ENCODE measurements around the gene SMIM26.

The SMIM26 gene

GRCh38 chr20:18527339-18527738, 39.9 kb upstream of the SMIM26 start:
- Histone ChIP-seq H3K56ac (ENCODE audit: low read length) (no peak overlapping the region), H3K27me3 (ENCODE audit: insufficient read depth, low read length, poor library complexity) (no peaks in the 10 kb centered on the region), H2BK120ac (ENCODE audit: low read depth, low read length) (no peak overlapping the region), H3K18ac (ENCODE audit: low read length) (no peak overlapping the region), H2BK5ac (ENCODE audit: low read length) (no peak overlapping the region), H3K4me2 (ENCODE audit: low read length) (no peak overlapping the region), H4K8ac (ENCODE audit: low read depth, low read length) (no peak overlapping the region), H3K36me3 (ENCODE audit: control insufficient read depth, insufficient read depth, low read length) (peaks cover 17% of the 10 kb centered on the region), H2BK15ac (replicated peaks; ENCODE audit: low read depth) (no peak overlapping the region), H3K23ac (ENCODE audit: low read length) (no peak overlapping the region), H3K4me3 (ENCODE audit: low read length) (no peak overlapping the region), H2AK5ac (ENCODE audit: low read length) (no peak overlapping the region), H3K4me1 (ENCODE audit: control insufficient read depth, low read depth, low read length) (no peaks in the 10 kb centered on the region), H3K4ac (ENCODE audit: low read depth, low read length) (no peak overlapping the region), H3K79me1 (ENCODE audit: low read length) (no peaks in the 10 kb centered on the region), H3K27ac (ENCODE audit: low read depth, low read length) (no peak overlapping the region), H4K5ac (ENCODE audit: low read length) (no peak overlapping the region), H3K79me2 (ENCODE audit: control insufficient read depth, insufficient read depth, low read length) (no peaks in the 10 kb centered on the region), H3K9ac (ENCODE audit: low read length) (no peak overlapping the region)
- DNase-seq, result no peak
- no CpG with 5 or more reads among the region's 2 CpGs for WGBS (ENCODE audit: extremely low coverage, insufficient coverage, low lambda C conversion rate)

DNA sequence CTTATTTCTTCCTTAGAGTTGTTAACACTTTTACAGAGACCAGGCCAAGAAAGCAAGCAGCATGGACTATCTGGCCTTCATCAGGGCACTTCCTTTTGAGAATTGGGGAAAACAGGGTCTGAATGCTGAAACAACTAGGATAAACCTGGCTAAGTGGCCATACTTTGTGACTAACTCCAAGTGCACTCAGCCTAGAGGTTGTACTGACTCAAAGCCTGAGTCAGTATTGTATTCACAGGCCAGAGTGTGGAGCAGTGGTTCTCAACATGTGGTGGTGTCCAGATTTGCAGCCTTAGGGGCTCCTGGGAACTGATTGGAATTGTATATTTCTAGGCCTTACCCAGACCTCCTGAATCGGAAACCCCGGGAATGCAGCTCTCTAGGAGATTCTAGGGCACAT, 39.4 kb upstream of the SMIM26 start:
- Histone ChIP-seq H3K27ac (ENCODE audit: low read depth, low read length) (no peak overlapping the region), H3K56ac (ENCODE audit: low read length) (no peak overlapping the region), H3K36me3 (ENCODE audit: control insufficient read depth, insufficient read depth, low read length) (peaks cover 17% of the 10 kb centered on the region), H3K4me1 (ENCODE audit: control insufficient read depth, low read depth, low read length) (no peaks in the 10 kb centered on the region), H3K9ac (ENCODE audit: low read length) (no peak overlapping the region), H3K4me3 (ENCODE audit: low read length) (no peak overlapping the region), H2AK5ac (ENCODE audit: low read length) (no peak overlapping the region), H3K4me2 (ENCODE audit: low read length) (no peak overlapping the region), H3K18ac (ENCODE audit: low read length) (no peak overlapping the region), H3K27me3 (ENCODE audit: insufficient read depth, low read length, poor library complexity) (no peaks in the 10 kb centered on the region), H2BK120ac (ENCODE audit: low read depth, low read length) (no peak overlapping the region), H2BK5ac (ENCODE audit: low read length) (no peak overlapping the region), H4K5ac (ENCODE audit: low read length) (no peak overlapping the region), H2BK15ac (replicated peaks; ENCODE audit: low read depth) (no peak overlapping the region), H3K4ac (ENCODE audit: low read depth, low read length) (no peak overlapping the region), H3K79me1 (ENCODE audit: low read length) (no peaks in the 10 kb centered on the region), H3K79me2 (ENCODE audit: control insufficient read depth, insufficient read depth, low read length) (no peaks in the 10 kb centered on the region), H3K23ac (ENCODE audit: low read length) (no peak overlapping the region), H4K8ac (ENCODE audit: low read depth, low read length) (no peak overlapping the region)
- no CpG with 5 or more reads among the region's 2 CpGs for WGBS (ENCODE audit: extremely low coverage, insufficient coverage, low lambda C conversion rate)
- DNase-seq, result no peak

DNA sequence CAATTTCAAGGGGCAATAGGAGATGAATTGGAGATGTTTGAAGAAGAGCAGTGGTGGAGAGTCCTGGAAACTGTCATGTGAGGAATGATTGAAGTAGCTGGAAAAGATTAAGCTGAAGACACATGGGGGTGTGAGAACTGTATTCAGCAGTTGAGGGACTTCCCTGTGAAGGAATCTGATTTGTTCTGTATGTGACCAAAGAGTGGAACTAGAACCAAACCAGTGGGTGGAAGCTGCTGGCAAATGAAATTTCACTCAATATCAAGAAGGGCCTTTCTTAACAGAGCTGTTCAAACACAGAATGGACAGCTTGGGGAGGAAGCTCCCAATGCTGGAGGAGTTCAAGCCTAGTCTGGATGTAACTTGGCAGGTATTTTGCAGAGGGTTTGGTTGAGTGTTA, 38.2 kb upstream of the SMIM26 start:
- no peaks in the 10 kb centered on the region for H3K79me1 ChIP-seq (ENCODE audit: low read length)
- no peaks in the 10 kb centered on the region for H3K4me1 ChIP-seq (ENCODE audit: control insufficient read depth, low read depth, low read length)
- H3K23ac ChIP-seq (ENCODE audit: low read length), result no peak overlapping the region
- H3K9ac ChIP-seq (ENCODE audit: low read length), result no peak overlapping the region
- no peak overlapping the region for H2AK5ac ChIP-seq (ENCODE audit: low read length)
- no peak overlapping the region for H3K56ac ChIP-seq (ENCODE audit: low read length)
- no peaks in the 10 kb centered on the region for H3K79me2 ChIP-seq (ENCODE audit: control insufficient read depth, insufficient read depth, low read length)
- no peak overlapping the region for H3K4me2 ChIP-seq (ENCODE audit: low read length)
- H3K27me3 ChIP-seq (ENCODE audit: insufficient read depth, low read length, poor library complexity), result no peaks in the 10 kb centered on the region
- H3K36me3 ChIP-seq (ENCODE audit: control insufficient read depth, insufficient read depth, low read length), result peaks cover 19% of the 10 kb centered on the region
- H2BK5ac ChIP-seq (ENCODE audit: low read length), result no peak overlapping the region
- no peak overlapping the region for H2BK15ac ChIP-seq (replicated peaks; ENCODE audit: low read depth)
- no peak overlapping the region for H4K5ac ChIP-seq (ENCODE audit: low read length)
- H2BK120ac ChIP-seq (ENCODE audit: low read depth, low read length), result no peak overlapping the region
- H4K8ac ChIP-seq (ENCODE audit: low read depth, low read length), result no peak overlapping the region
- no peak for DNase-seq
- H3K4ac ChIP-seq (ENCODE audit: low read depth, low read length), result no peak overlapping the region
- H3K27ac ChIP-seq (ENCODE audit: low read depth, low read length), result no peak overlapping the region
- no peak overlapping the region for H3K18ac ChIP-seq (ENCODE audit: low read length)
- H3K4me3 ChIP-seq (ENCODE audit: low read length), result no peak overlapping the region

- H3K4me3 ChIP-seq (ENCODE audit: low read length), result no peak overlapping the region
- H3K79me2 ChIP-seq (ENCODE audit: control insufficient read depth, insufficient read depth, low read length), result no peaks in the 10 kb centered on the region
- H3K27ac ChIP-seq (ENCODE audit: low read depth, low read length), result no peak overlapping the region
- no peak overlapping the region for H3K4me2 ChIP-seq (ENCODE audit: low read length)
- H2BK120ac ChIP-seq (ENCODE audit: low read depth, low read length), result no peak overlapping the region
- H3K4ac ChIP-seq (ENCODE audit: low read depth, low read length), result no peak overlapping the region
- peaks cover 15% of the 10 kb centered on the region for H3K36me3 ChIP-seq (ENCODE audit: control insufficient read depth, insufficient read depth, low read length)
- no peaks in the 10 kb centered on the region for H3K4me1 ChIP-seq (ENCODE audit: control insufficient read depth, low read depth, low read length)
- no peak for DNase-seq
- no peaks in the 10 kb centered on the region for H3K79me1 ChIP-seq (ENCODE audit: low read length)
- H2AK5ac ChIP-seq (ENCODE audit: low read length), result no peak overlapping the region
- no peak overlapping the region for H3K56ac ChIP-seq (ENCODE audit: low read length)
- no CpG with 5 or more reads among the region's 6 CpGs for WGBS (ENCODE audit: extremely low coverage, insufficient coverage, low lambda C conversion rate)
- no peak overlapping the region for H4K8ac ChIP-seq (ENCODE audit: low read depth, low read length)
- H3K9ac ChIP-seq (ENCODE audit: low read length), result no peak overlapping the region
- no peak overlapping the region for H3K18ac ChIP-seq (ENCODE audit: low read length)
- H4K5ac ChIP-seq (ENCODE audit: low read length), result no peak overlapping the region
- no peak overlapping the region for H2BK15ac ChIP-seq (replicated peaks; ENCODE audit: low read depth)
- H2BK5ac ChIP-seq (ENCODE audit: low read length), result no peak overlapping the region
- no peak overlapping the region for H3K23ac ChIP-seq (ENCODE audit: low read length)
- H3K27me3 ChIP-seq (ENCODE audit: insufficient read depth, low read length, poor library complexity), result no peaks in the 10 kb centered on the region
These were observed 34.6 kb upstream of the SMIM26 start for GRCh38 chr20:18532626-18533025.

- H3K4me2 ChIP-seq (ENCODE audit: low read length), result no peak overlapping the region
- no peak overlapping the region for H4K5ac ChIP-seq (ENCODE audit: low read length)
- H2BK120ac ChIP-seq (ENCODE audit: low read depth, low read length), result no peak overlapping the region
- H2AK5ac ChIP-seq (ENCODE audit: low read length), result no peak overlapping the region
- H2BK15ac ChIP-seq (replicated peaks; ENCODE audit: low read depth), result no peak overlapping the region
- no peak for DNase-seq
- H3K9ac ChIP-seq (ENCODE audit: low read length), result no peak overlapping the region
- no peak overlapping the region for H3K27ac ChIP-seq (ENCODE audit: low read depth, low read length)
- H3K56ac ChIP-seq (ENCODE audit: low read length), result no peak overlapping the region
- no peaks in the 10 kb centered on the region for H3K79me1 ChIP-seq (ENCODE audit: low read length)
- no peaks in the 10 kb centered on the region for H3K79me2 ChIP-seq (ENCODE audit: control insufficient read depth, insufficient read depth, low read length)
- H3K23ac ChIP-seq (ENCODE audit: low read length), result no peak overlapping the region
- H3K4me3 ChIP-seq (ENCODE audit: low read length), result no peak overlapping the region
- no CpG with 5 or more reads among the region's 1 CpG for WGBS (ENCODE audit: extremely low coverage, insufficient coverage, low lambda C conversion rate)
- H2BK5ac ChIP-seq (ENCODE audit: low read length), result no peak overlapping the region
- H3K4me1 ChIP-seq (ENCODE audit: control insufficient read depth, low read depth, low read length), result no peaks in the 10 kb centered on the region
- no peak overlapping the region for H3K18ac ChIP-seq (ENCODE audit: low read length)
- H3K36me3 ChIP-seq (ENCODE audit: control insufficient read depth, insufficient read depth, low read length), result peaks cover 12% of the 10 kb centered on the region
- H4K8ac ChIP-seq (ENCODE audit: low read depth, low read length), result no peak overlapping the region
- H3K27me3 ChIP-seq (ENCODE audit: insufficient read depth, low read length, poor library complexity), result no peaks in the 10 kb centered on the region
- no peak overlapping the region for H3K4ac ChIP-seq (ENCODE audit: low read depth, low read length)
These were observed 33.7 kb upstream of the SMIM26 start for GRCh38 chr20:18533491-18533890.

GRCh38 chr20:18533978-18534644, 33.1 kb upstream of the SMIM26 start:
- Histone ChIP-seq H3K36me3 (ENCODE audit: control insufficient read depth, insufficient read depth, low read length) (peaks cover 11% of the 10 kb centered on the region), H3K18ac (ENCODE audit: low read length) (no peak overlapping the region), H3K27ac (ENCODE audit: low read depth, low read length) (no peak overlapping the region), H3K56ac (ENCODE audit: low read length) (no peak overlapping the region), H3K79me2 (ENCODE audit: control insufficient read depth, insufficient read depth, low read length) (no peaks in the 10 kb centered on the region), H4K5ac (ENCODE audit: low read length) (no peak overlapping the region), H3K4ac (ENCODE audit: low read depth, low read length) (no peak overlapping the region), H2AK5ac (ENCODE audit: low read length) (no peak overlapping the region), H3K4me3 (ENCODE audit: low read length) (no peak overlapping the region), H3K9ac (ENCODE audit: low read length) (no peak overlapping the region), H3K27me3 (ENCODE audit: insufficient read depth, low read length, poor library complexity) (no peaks in the 10 kb centered on the region), H2BK5ac (ENCODE audit: low read length) (no peak overlapping the region), H3K4me1 (ENCODE audit: control insufficient read depth, low read depth, low read length) (no peaks in the 10 kb centered on the region), H4K8ac (ENCODE audit: low read depth, low read length) (no peak overlapping the region), H3K4me2 (ENCODE audit: low read length) (no peak overlapping the region), H2BK120ac (ENCODE audit: low read depth, low read length) (no peak overlapping the region), H2BK15ac (replicated peaks; ENCODE audit: low read depth) (no peak overlapping the region), H3K23ac (ENCODE audit: low read length) (no peak overlapping the region), H3K79me1 (ENCODE audit: low read length) (no peaks in the 10 kb centered on the region)
- no CpG with 5 or more reads among the region's 6 CpGs for WGBS (ENCODE audit: extremely low coverage, insufficient coverage, low lambda C conversion rate)
- DNase-seq, result no peak
